SK-N-SH (cell line): ENCODE data around the gene LNP1. TPM values are rescaled to one million over a fixed set of nuclear protein-coding genes. Genes with fewer than 3 reads are reported as not detected.
"Not testable (repeated sequence)": the region's sequence is repeated elsewhere in the genome, so short reads cannot be mapped to it uniquely, and the experiment has no call there.

Experiments used
- CTCF ChIA-PET: fragments of 300-600, 350-600 bp; formaldehyde crosslinking; extraction: SDS; loops from one replicate; lab custom pipeline; 2021; lab: Yijun Ruan, JAX
- POLR2A ChIA-PET: fragments of 350-600 bp; sonication (Branson Sonifier 250); formaldehyde crosslinking; extraction: SDS; loops from one replicate; lab custom pipeline; 2020; ENCODE audit warnings: antibody characterized with exemption, inconsistent platforms; lab: Yijun Ruan, JAX
- DNase-seq: peaks from one replicate; pipeline ENCODE4 v3.0.0; 2012
- H2AFZ ChIP-seq: fragments of 200-600 bp; sonication (generic); 2 replicates; pipeline ENCODE4 v1.8.1; 2016; ENCODE audit warnings: antibody characterized with exemption, mild to moderate bottlenecking, low read depth
- H3F3A ChIP-seq: fragments of 200-600 bp; sonication (generic); replicated peaks from 2 replicates; pipeline ENCODE3; 2016; ENCODE audit warnings: antibody characterized with exemption, mild to moderate bottlenecking; ENCODE audit not compliant: insufficient read depth
- H3K27ac ChIP-seq, 2 experiments: fragments of 200-500 bp in 1 of 2; fragments of 200-600 bp in 1 of 2; sonication (Bioruptor generic) in 1 of 2; sonication (generic), shearing (Covaris generic) in 1 of 2; 2 replicates each; pipeline versions ENCODE4 v1.5.1 to v1.6.1; 2014 to 2016; ENCODE audit warnings: low read depth in 2 of 2, inconsistent platforms in 1 of 2, low read length in 1 of 2, mild to moderate bottlenecking in 1 of 2, mixed read lengths in 1 of 2
- H3K27me3 ChIP-seq: fragments of 200-600 bp; sonication (generic), shearing (Covaris generic); 2 replicates; pipeline ENCODE4 v1.6.1; 2016; ENCODE audit warnings: mixed run types; ENCODE audit not compliant: insufficient read depth
- H3K36me3 ChIP-seq, 2 experiments: fragments of 200-500 bp in 1 of 2; fragments of 200-600 bp in 1 of 2; sonication (Bioruptor generic) in 1 of 2; sonication (generic) in 1 of 2; replicated peaks in 1 of 2; 2 replicates each; pipeline versions ENCODE3 to v1.5.1; 2014 to 2016; ENCODE audit warnings: low read length in 1 of 2, mild to moderate bottlenecking in 1 of 2; ENCODE audit not compliant: insufficient read depth in 2 of 2, control insufficient read depth in 1 of 2
- H3K4me1 ChIP-seq, 2 experiments: fragments of 200-500 bp in 1 of 2; fragments of 200-600 bp in 1 of 2; sonication (Bioruptor generic) in 1 of 2; sonication (generic), shearing (Covaris generic) in 1 of 2; 2 replicates each; pipeline versions ENCODE4 v1.5.1 to v1.6.1; 2014 to 2016; ENCODE audit warnings: low read depth in 1 of 2, low read length in 1 of 2, mixed run types in 1 of 2; ENCODE audit not compliant: insufficient read depth in 2 of 2, control insufficient read depth in 1 of 2
- H3K4me2 ChIP-seq: fragments of 200-600 bp; sonication (generic), shearing (Covaris generic); 2 replicates; pipeline ENCODE4 v1.6.1; 2017; ENCODE audit warnings: mixed run types
- H3K4me3 ChIP-seq, 2 experiments: fragments of 200-500 bp in 1 of 2; fragments of 200-600 bp in 1 of 2; sonication (Bioruptor generic) in 1 of 2; sonication (generic), shearing (Covaris generic) in 1 of 2; 2 replicates each; pipeline versions ENCODE4 v1.5.1 to v1.8.1; 2014 to 2016; ENCODE audit warnings: low read depth in 2 of 2, inconsistent platforms in 1 of 2, low read length in 1 of 2, mild to moderate bottlenecking in 1 of 2, mixed read lengths in 1 of 2, moderate library complexity in 1 of 2
- H3K79me2 ChIP-seq: fragments of 200-600 bp; sonication (generic); 2 replicates; pipeline ENCODE4 v1.8.1; 2017; ENCODE audit warnings: mild to moderate bottlenecking; ENCODE audit not compliant: insufficient read depth
- H3K9ac ChIP-seq: fragments of 200-600 bp; sonication (generic); 2 replicates; pipeline ENCODE4 v1.6.1; 2017; ENCODE audit warnings: mixed run types
- H3K9me2 ChIP-seq: fragments of 200-600 bp; sonication (generic); 2 replicates; pipeline ENCODE4 v1.6.1; 2017; ENCODE audit warnings: mixed run types
- H3K9me3 ChIP-seq: fragments of 200-600 bp; sonication (generic); 2 replicates; pipeline ENCODE4 v1.6.1; 2017; ENCODE audit warnings: mixed run types, mild to moderate bottlenecking, moderate library complexity
- H4K20me1 ChIP-seq: fragments of 200-600 bp; sonication (generic); 2 replicates; pipeline ENCODE4 v1.6.1; 2017; ENCODE audit warnings: mild to moderate bottlenecking, mixed run types; ENCODE audit not compliant: insufficient read depth
- FOXJ3 ChIP-seq: sonication (generic); formaldehyde crosslinking; IDR thresholded peaks from 2 replicates; pipeline ENCODE4 v1.5.1; 2020; ENCODE audit warnings: mild to moderate bottlenecking, missing genetic modification reagents
- JUND ChIP-seq: IDR thresholded peaks from 2 replicates; pipeline ENCODE4 v1.4.0; 2012
- MAX ChIP-seq: IDR thresholded peaks from 2 replicates; pipeline ENCODE4 v1.4.0; 2012; ENCODE audit warnings: low read depth
- RFX5 ChIP-seq: IDR thresholded peaks from 2 replicates; pipeline ENCODE4 v1.6.1; 2012; ENCODE audit warnings: mild to moderate bottlenecking, improper control_type of control experiment, low read length
- TAF1 ChIP-seq: IDR thresholded peaks from 2 replicates; pipeline ENCODE4 v1.6.1; 2012; ENCODE audit warnings: low read depth, mild to moderate bottlenecking, low read length, moderate library complexity, borderline replicate concordance
- TCF12 ChIP-seq: IDR thresholded peaks from 2 replicates; pipeline ENCODE4 v1.4.0; 2012
- TEAD4 ChIP-seq: IDR thresholded peaks from 2 replicates; pipeline ENCODE4 v1.4.0; 2012; ENCODE audit warnings: mild to moderate bottlenecking, borderline replicate concordance; ENCODE audit not compliant: insufficient read depth
- WGBS: methylation state at CpG from one replicate; pipeline ENCODE4 v1.1.6; 2017; ENCODE audit warnings: low lambda C conversion rate; 5-methylcytosine and 5-hydroxymethylcytosine counted together
- polyA plus RNA-seq, 3 experiments: library from polyadenylated mRNA; depleted of rRNA; stranded (reverse); fragments of >200 nt; gene quantifications; 2 replicates each; pipeline ENCODE4 v1.2.3, GENCODE V29; 2012

The LNP1 gene
- polyA plus RNA-seq, 1 of the 3 experiments (the other 2 are of a cell fraction) = 2.3 TPM

DNA sequence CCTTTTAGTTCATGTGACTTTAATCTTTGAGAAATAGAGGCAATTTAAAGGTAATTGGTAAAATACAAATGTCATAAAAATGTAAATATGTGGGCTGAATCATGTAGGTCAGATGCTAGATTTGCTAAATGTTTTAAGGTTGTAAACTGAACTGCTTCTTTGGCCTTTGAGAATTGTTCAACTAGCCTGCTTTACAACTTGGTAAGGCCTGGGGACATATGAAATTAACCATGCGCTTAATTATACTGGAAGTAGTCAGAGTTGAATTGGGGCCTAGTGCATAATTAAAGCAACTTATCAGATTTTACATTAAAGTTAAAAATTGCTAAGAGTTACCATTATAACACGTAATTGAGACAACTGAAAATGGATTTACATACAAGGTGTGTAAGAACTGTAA, 70.1 kb downstream of the LNP1 start:
- CTCF ChIA-PET = interaction anchor here (0.8 to 1.4 kb wide), 3 partner anchors 9 to 24 kb away, joined by 3 to 6 read pairs (median 3); no protein-coding TSS in a partner anchor
- TF ChIP-seq TEAD4 (no peak), FOXJ3 (CRISPR knock-in tag) (no peak), MAX (no peak), TCF12 (no peak), TAF1 (no peak), JUND (no peak), RFX5 (no peak)

DNA sequence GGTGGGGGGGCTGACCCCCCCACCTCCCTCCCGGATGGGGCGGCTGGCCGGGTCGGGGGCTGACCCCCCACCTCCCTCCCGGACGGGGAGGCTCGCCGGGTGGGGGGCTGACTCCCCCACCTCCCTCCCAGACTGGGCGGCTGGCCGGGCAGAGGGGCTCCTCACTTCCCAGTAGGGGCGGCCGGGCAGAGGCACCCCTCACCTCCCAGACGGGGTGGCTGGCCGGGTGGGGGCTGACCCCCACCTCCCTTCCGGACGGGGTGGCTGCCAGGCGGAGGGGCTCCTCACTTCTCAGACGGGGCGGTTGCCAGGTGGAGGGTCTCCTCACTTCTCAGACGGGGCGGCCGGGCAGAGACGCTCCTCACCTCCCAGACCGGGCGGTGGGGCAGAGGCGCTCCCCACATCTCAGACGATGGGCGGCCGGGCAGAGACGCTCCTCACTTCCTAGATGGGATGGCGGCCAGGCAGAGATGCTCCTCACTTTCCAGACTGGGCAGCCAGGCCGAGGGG, 76.6 kb downstream of the LNP1 start:
- H3K4me2 ChIP-seq, CTCF ChIA-PET, H3K9me2 ChIP-seq, DNase-seq, H3K27me3 ChIP-seq, H3K79me2 ChIP-seq, H3K4me1 ChIP-seq, H3K9me3 ChIP-seq, H4K20me1 ChIP-seq, H3K4me3 ChIP-seq, POLR2A ChIA-PET, H3K36me3 ChIP-seq, H2AFZ ChIP-seq, H3F3A ChIP-seq, H3K27ac ChIP-seq, H3K9ac ChIP-seq: not testable (repeated sequence)
- WGBS = 50% methylated on average over 1 of the region's 32 CpGs

More for the DNA sequence above, 70.1 kb downstream of the LNP1 start:
- no peak overlapping the region for H3K9ac ChIP-seq
- no peak for DNase-seq
- WGBS = 67% methylated on average over 2 of the region's 2 CpGs
- no peaks in the 10 kb centered on the region for H3K27me3 ChIP-seq
- H2AFZ ChIP-seq = no peak overlapping the region
- H3K36me3 ChIP-seq = no peaks in the 10 kb centered on the region
- H3K4me1 ChIP-seq = no peaks in the 10 kb centered on the region
- no peak overlapping the region for H3K4me2 ChIP-seq
- H4K20me1 ChIP-seq = no peaks in the 10 kb centered on the region
- H3F3A ChIP-seq = no peaks in the 10 kb centered on the region
- POLR2A ChIA-PET = interaction anchor here (0.6 kb wide), 1 partner anchor 1213 kb away, joined by 8 read pairs; no protein-coding TSS in a partner anchor
- no peaks in the 10 kb centered on the region for H3K9me2 ChIP-seq
- no peak overlapping the region for H3K27ac ChIP-seq
- no peaks in the 10 kb centered on the region for H3K9me3 ChIP-seq
- H3K79me2 ChIP-seq = no peaks in the 10 kb centered on the region
- no peak overlapping the region for H3K4me3 ChIP-seq

- H3K9ac ChIP-seq, H4K20me1 ChIP-seq, H3F3A ChIP-seq, DNase-seq, H3K4me2 ChIP-seq, CTCF ChIA-PET, H3K4me3 ChIP-seq, H3K36me3 ChIP-seq, H3K27me3 ChIP-seq, H3K9me3 ChIP-seq, POLR2A ChIA-PET, H2AFZ ChIP-seq, H3K27ac ChIP-seq, H3K9me2 ChIP-seq, H3K79me2 ChIP-seq, H3K4me1 ChIP-seq: not testable (repeated sequence)
- 91% methylated on average over 13 of the region's 25 CpGs for whole genome bisulfite sequencing
Measured at GRCh38 chr3:100478521-100478920, 77.2 kb downstream of the LNP1 start.
